Neural cell (in vitro differentiated cells): Measurements from ENCODE around the gene EGFL7. TPM values are rescaled to one million over a fixed set of nuclear protein-coding genes. Genes with fewer than 3 reads are reported as not detected.

Experiments used
- H2AFZ ChIP-seq: fragments of 200-600, 300-800 bp; sonication (generic), shearing (Covaris generic); 2 replicates; pipeline ENCODE4 v1.6.0; 2014; ENCODE audit warnings: low read depth, mild to moderate bottlenecking, antibody characterized with exemption, low read length, moderate library complexity
- H3F3A ChIP-seq: fragments of 200-600 bp; shearing (Covaris generic); 2 replicates; pipeline ENCODE4 v1.6.1; 2016; ENCODE audit warnings: mild to moderate bottlenecking, moderate library complexity, mixed read lengths, antibody characterized with exemption, low read length; ENCODE audit not compliant: insufficient read depth, poor library complexity, severe bottlenecking
- H3K27ac ChIP-seq: fragments of 200-600, 300-800 bp; sonication (generic), shearing (Covaris generic); 2 replicates; pipeline ENCODE4 v1.5.1; 2014; ENCODE audit warnings: mild to moderate bottlenecking, low read length, moderate library complexity
- H3K27me3 ChIP-seq: fragments of 300-800, 200-600 bp; sonication (generic), shearing (Covaris generic); 2 replicates; pipeline ENCODE4 v1.6.0; 2014; ENCODE audit warnings: mild to moderate bottlenecking, low read depth, low read length, moderate library complexity; ENCODE audit not compliant: insufficient read depth
- H3K36me3 ChIP-seq: fragments of 300-800, 200-600 bp; sonication (generic), shearing (Covaris generic); 2 replicates; pipeline ENCODE4 v1.5.1; 2014; ENCODE audit warnings: mild to moderate bottlenecking, antibody characterized with exemption, low read length, moderate library complexity; ENCODE audit not compliant: insufficient read depth
- H3K4me2 ChIP-seq: fragments of 300-800, 200-600 bp; sonication (generic), shearing (Covaris generic); 2 replicates; pipeline ENCODE4 v1.6.0; 2014; ENCODE audit warnings: mild to moderate bottlenecking, low read length
- H3K4me3 ChIP-seq: fragments of 300-800, 200-600 bp; sonication (generic), shearing (Covaris generic); 2 replicates; pipeline ENCODE4 v1.5.1; 2014; ENCODE audit warnings: mild to moderate bottlenecking, low read length, moderate library complexity
- H3K79me2 ChIP-seq: fragments of 200-600 bp; shearing (Covaris generic); replicated peaks from 2 replicates; pipeline ENCODE4 v1.6.0; 2014; ENCODE audit warnings: mild to moderate bottlenecking, low read length, moderate library complexity; ENCODE audit not compliant: insufficient read depth
- H3K9ac ChIP-seq: fragments of 300-800, 200-600 bp; sonication (generic), shearing (Covaris generic); 2 replicates; pipeline ENCODE4 v1.6.1; 2016; ENCODE audit warnings: mild to moderate bottlenecking, low read length, mixed read lengths
- H3K9me2 ChIP-seq: fragments of 200-600 bp; shearing (Covaris generic); 2 replicates; pipeline ENCODE4 v1.6.1; 2016; ENCODE audit warnings: mild to moderate bottlenecking, low read length, mixed read lengths; ENCODE audit not compliant: insufficient read depth
- H3K9me3 ChIP-seq: fragments of 200-600, 300-800 bp; sonication (generic), shearing (Covaris generic); 2 replicates; pipeline ENCODE4 v1.6.1; 2016; ENCODE audit warnings: mild to moderate bottlenecking, mixed run types, low read length, moderate library complexity, mixed read lengths
- H4K20me1 ChIP-seq: fragments of 200-600 bp; shearing (Covaris generic); 2 replicates; pipeline ENCODE4 v1.6.1; 2016; ENCODE audit warnings: mild to moderate bottlenecking, mixed run types; ENCODE audit not compliant: insufficient read depth
- CTCF ChIP-seq: fragments of 450-650 bp; IDR thresholded peaks from 2 replicates; pipeline ENCODE4 v1.5.1; 2014; ENCODE audit warnings: antibody characterized with exemption, mild to moderate bottlenecking, moderate library complexity; ENCODE audit not compliant: poor library complexity, severe bottlenecking
- EP300 ChIP-seq: fragments of 450-650 bp; conservative IDR thresholded peaks from 2 replicates; pipeline ENCODE4 v1.6.1; 2014; ENCODE audit warnings: antibody characterized with exemption, mild to moderate bottlenecking, moderate library complexity; ENCODE audit not compliant: poor library complexity, severe bottlenecking
- EZH2 ChIP-seq: fragments of 200-600, 300-800 bp; shearing (Covaris generic), sonication (generic); IDR thresholded peaks from 2 replicates; pipeline ENCODE4 v1.6.1; 2014; ENCODE audit warnings: antibody characterized with exemption, low read length, borderline replicate concordance, mild to moderate bottlenecking; ENCODE audit not compliant: insufficient read depth, poor library complexity, severe bottlenecking
- MXI1 ChIP-seq: fragments of 450-650 bp; conservative IDR thresholded peaks from 2 replicates; pipeline ENCODE4 v1.6.1; 2014; ENCODE audit warnings: antibody characterized with exemption, mild to moderate bottlenecking; ENCODE audit not compliant: poor library complexity, severe bottlenecking
- POLR2AphosphoS5 ChIP-seq: IDR thresholded peaks from 2 replicates; pipeline ENCODE4 v1.6.1; 2012
- RAD21 ChIP-seq: fragments of 450-650 bp; conservative IDR thresholded peaks from 2 replicates; pipeline ENCODE4 v1.6.1; 2014; ENCODE audit warnings: antibody characterized with exemption, mild to moderate bottlenecking, moderate library complexity
- REST ChIP-seq: IDR thresholded peaks from 2 replicates; pipeline ENCODE4 v1.6.1; 2012; ENCODE audit warnings: borderline replicate concordance
- SMC3 ChIP-seq: fragments of 450-650 bp; conservative IDR thresholded peaks from 2 replicates; pipeline ENCODE4 v1.6.1; 2014; ENCODE audit warnings: antibody characterized with exemption, mild to moderate bottlenecking, moderate library complexity; ENCODE audit not compliant: poor library complexity
- TAF1 ChIP-seq: IDR thresholded peaks from 2 replicates; pipeline ENCODE4 v1.6.1; 2012; ENCODE audit warnings: low read depth
- polyA plus RNA-seq: library from polyadenylated mRNA; depleted of rRNA; stranded (reverse); fragments of >200 nt; gene quantifications from 2 replicates; pipeline ENCODE4 v1.2.3, GENCODE V29; 2014

Gene EGFL7
- polyA plus RNA-seq, 1 donor from 2014 or later = 12.5 TPM

DNA sequence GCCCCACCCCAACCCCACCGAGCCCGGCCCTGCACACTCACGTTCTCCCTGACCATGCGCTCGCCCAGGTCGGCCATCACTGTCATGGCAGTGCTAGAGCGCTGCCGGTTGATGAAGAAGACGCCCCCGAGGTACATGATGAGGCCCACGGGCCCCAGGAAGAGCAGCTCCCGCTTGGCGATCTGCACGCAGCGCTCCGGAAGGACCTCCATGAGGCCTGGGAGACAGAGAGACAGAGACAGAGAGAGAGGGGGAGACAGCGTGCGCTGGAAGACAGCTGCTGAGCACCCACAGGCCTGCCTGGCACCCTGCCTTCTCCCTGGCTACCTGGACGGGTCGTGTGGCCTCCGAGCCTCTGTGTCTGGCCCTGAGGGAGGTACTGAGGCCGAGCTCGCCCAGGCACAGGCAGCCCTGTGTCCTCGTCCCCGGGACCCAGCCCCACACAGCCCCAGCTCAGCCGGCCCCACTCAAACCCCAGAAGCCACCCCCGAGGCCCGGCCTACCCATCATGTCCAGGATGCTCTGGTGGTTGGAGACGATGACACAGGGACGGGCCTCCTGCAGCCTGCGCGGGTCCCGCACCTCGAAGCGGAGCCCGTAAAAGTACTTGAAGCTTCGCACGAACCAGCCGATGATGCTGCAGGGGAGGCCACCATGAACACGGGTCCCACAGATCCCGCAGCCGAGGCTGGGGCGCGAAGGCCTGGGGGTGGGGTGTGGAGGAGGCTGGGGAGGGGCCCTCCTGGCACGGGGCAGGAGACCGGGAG is 14.4 kb downstream of the EGFL7 start:
- no peak overlapping the region for H3K27ac ChIP-seq
- H3K9me2 ChIP-seq = no peaks in the 10 kb centered on the region
- no peak overlapping the region for H3K4me3 ChIP-seq
- no peaks in the 10 kb centered on the region for H3K36me3 ChIP-seq
- no peaks in the 10 kb centered on the region for H4K20me1 ChIP-seq
- H3K79me2 ChIP-seq = no peaks in the 10 kb centered on the region
- no peak overlapping the region for H3K9ac ChIP-seq
- H3K4me2 ChIP-seq = no peak overlapping the region
- H3K9me3 ChIP-seq = no peaks in the 10 kb centered on the region
- H3K27me3 ChIP-seq = no peaks in the 10 kb centered on the region
- H3F3A ChIP-seq = no peaks in the 10 kb centered on the region
- TF ChIP-seq RAD21 (no peak), MXI1 (no peak), EZH2 (no peak), POLR2AphosphoS5 (no peak), CTCF (no peak), SMC3 (no peak), EP300 (no peak), REST (no peak), TAF1 (no peak)
- H2AFZ ChIP-seq = no peak overlapping the region

DNA sequence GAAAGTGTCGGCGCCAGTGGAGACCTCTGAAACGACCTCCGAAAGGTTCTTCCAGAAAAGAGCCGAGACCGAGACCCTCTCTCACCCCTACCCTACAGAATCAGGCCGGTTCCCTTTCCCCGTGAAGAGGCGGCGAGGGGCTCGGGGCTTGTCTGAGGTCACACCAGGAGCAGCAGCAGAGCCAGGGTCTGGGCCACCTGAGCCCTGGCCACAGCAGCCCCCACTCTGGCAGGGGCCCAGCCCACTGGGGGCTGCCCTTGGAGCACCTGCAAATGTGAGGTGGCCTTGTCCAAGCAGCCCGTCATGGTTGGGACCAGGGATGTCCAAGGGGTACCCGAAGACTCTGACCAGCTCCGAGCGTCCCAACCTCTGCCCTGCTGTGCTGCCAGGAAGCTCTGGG is 15.3 kb downstream of the EGFL7 start:
- no peaks in the 10 kb centered on the region for H3K9me3 ChIP-seq
- no peaks in the 10 kb centered on the region for H4K20me1 ChIP-seq
- H3K79me2 ChIP-seq = no peaks in the 10 kb centered on the region
- H3K27ac ChIP-seq = no peak overlapping the region
- H3K36me3 ChIP-seq = no peaks in the 10 kb centered on the region
- H3F3A ChIP-seq = no peaks in the 10 kb centered on the region
- H3K9me2 ChIP-seq = no peaks in the 10 kb centered on the region
- no peak overlapping the region for H3K9ac ChIP-seq
- H3K27me3 ChIP-seq = no peaks in the 10 kb centered on the region
- H3K4me2 ChIP-seq = no peak overlapping the region
- TF ChIP-seq EP300 (no peak), TAF1 (no peak), SMC3 (no peak), MXI1 (no peak), REST (no peak), POLR2AphosphoS5 (no peak), CTCF (no peak)
- H2AFZ ChIP-seq = no peak overlapping the region
- no peak overlapping the region for H3K4me3 ChIP-seq
